A673 (cell line): ENCODE data around the gene OGFOD2. TPM values are rescaled to one million over a fixed set of nuclear protein-coding genes. Genes with fewer than 3 reads are reported as not detected.

Experiments used
- BruUV-seq: library from RNA; stranded (reverse); fragments of 400-500 nt; replicated peaks from 2 replicates; lab custom pipeline; 2021; lab: Mats Ljungman, UMichigan
- CTCF ChIA-PET: fragments of 300-600 bp; sonication (Branson Sonifier 250); formaldehyde crosslinking; loops from one replicate; lab custom pipeline; 2022; ENCODE audit warnings: antibody characterized with exemption; lab: Charles Lee
- POLR2A ChIA-PET: fragments of 300-600 bp; sonication (Branson Sonifier 250); formaldehyde crosslinking; loops from one replicate; lab custom pipeline; 2022; ENCODE audit warnings: antibody characterized with exemption; ENCODE audit not compliant: low non-redundant PET; lab: Charles Lee
- DNase-seq: peaks from one replicate; pipeline ENCODE4 v3.0.0-alpha.2; 2015; ENCODE audit warnings: low spot score
- H3K27ac ChIP-seq: fragments of 200-600 bp; sonication (generic); 2 replicates; pipeline ENCODE4 v1.5.1; 2016; ENCODE audit warnings: mixed run types, low read depth, mild to moderate bottlenecking, mixed read lengths, antibody characterized with exemption, low read length; ENCODE audit not compliant: poor library complexity, severe bottlenecking
- H3K27me3 ChIP-seq: fragments of 200-600 bp; sonication (generic); replicated peaks from 2 replicates; pipeline ENCODE4 v1.6.1; 2017; ENCODE audit warnings: mixed run types, low read depth, mild to moderate bottlenecking, mixed read lengths, antibody characterized with exemption, low read length; ENCODE audit not compliant: insufficient read depth, poor library complexity
- H3K36me3 ChIP-seq: fragments of 200-600 bp; sonication (generic); 2 replicates; pipeline ENCODE4 v1.6.1; 2016; ENCODE audit warnings: mixed run types, mild to moderate bottlenecking, mixed read lengths, antibody characterized with exemption, low read length; ENCODE audit not compliant: insufficient read depth, poor library complexity, severe bottlenecking
- H3K4me1 ChIP-seq: fragments of 200-600 bp; sonication (generic); 2 replicates; pipeline ENCODE4 v1.6.1; 2017; ENCODE audit warnings: mixed run types, mild to moderate bottlenecking, mixed read lengths, antibody characterized with exemption, low read length; ENCODE audit not compliant: insufficient read depth, poor library complexity, severe bottlenecking
- H3K4me3 ChIP-seq: fragments of 200-600 bp; sonication (generic); 2 replicates; pipeline ENCODE4 v1.5.1; 2016; ENCODE audit warnings: low read depth, mixed run types, mild to moderate bottlenecking, mixed read lengths, low read length; ENCODE audit not compliant: poor library complexity, severe bottlenecking
- H3K9me3 ChIP-seq: fragments of 200-600 bp; sonication (generic); 2 replicates; pipeline ENCODE4 v1.6.1; 2016; ENCODE audit warnings: mixed run types, low read depth, mild to moderate bottlenecking, mixed read lengths, antibody characterized with exemption, low read length; ENCODE audit not compliant: poor library complexity, severe bottlenecking
- EZH2 ChIP-seq: fragments of 200-600 bp; sonication (generic); IDR thresholded peaks from 2 replicates; pipeline ENCODE4 v1.6.1; 2017; ENCODE audit warnings: borderline replicate concordance, low read depth, mild to moderate bottlenecking, mixed read lengths, antibody characterized with exemption, low read length; ENCODE audit not compliant: poor library complexity, severe bottlenecking
- intact Hi-C: fragments of 100-400 bp; cut with micrococcal nuclease; formaldehyde crosslinking; loops from one replicate; pipeline ENCODE4 v1.10.0; 2022; ENCODE audit not compliant: unreplicated experiment
- total RNA-seq: library from RNA; stranded (reverse); gene quantifications from 2 replicates; pipeline ENCODE4 v1.2.3, GENCODE V29; 2021
- TF ChIP-seq, protein P1 (sequence below): fragments of 300-800, 200-600 bp; sonication (generic); conservative IDR thresholded peaks from 2 replicates; pipeline ENCODE4 v1.5.1; 2017; ENCODE audit warnings: low read depth, mild to moderate bottlenecking, antibody characterized with exemption, low read length, moderate library complexity, mixed read lengths

Gene OGFOD2
- total RNA-seq, 1 experiment from 2014 or later: 18.2 TPM

DNA sequence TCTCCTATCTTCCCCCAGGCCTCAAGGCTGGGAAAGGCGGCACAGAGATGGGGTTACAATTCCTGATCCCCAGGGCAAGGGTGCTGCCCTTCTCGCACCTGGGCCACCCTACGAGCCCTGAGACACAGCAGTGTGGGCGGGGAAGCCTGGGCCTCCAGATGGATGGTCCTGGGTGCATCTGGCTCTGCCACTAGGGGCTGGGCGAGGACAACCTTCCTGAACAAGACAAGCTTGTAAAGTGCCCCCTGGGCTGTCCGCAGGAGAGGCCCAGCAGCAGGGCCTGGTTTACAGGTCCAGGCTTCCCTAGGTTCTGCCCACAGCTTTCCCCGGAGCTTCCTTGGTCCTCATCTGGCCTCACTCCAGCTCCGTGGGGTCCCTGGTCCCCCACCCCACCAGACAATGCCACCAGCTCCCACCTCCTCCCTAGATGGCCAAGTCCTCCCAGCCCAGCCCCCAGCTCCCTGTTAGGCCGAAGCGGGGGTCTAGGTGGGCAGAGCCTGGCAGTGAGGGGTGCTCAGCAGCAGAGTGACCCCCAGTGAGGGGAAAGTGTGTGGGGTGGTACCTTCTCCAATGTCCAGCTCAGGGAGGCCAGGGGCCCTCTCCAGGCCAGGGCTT lies 14.3 kb downstream of the OGFOD2 start:
- ChIA-PET POLR2A (no interaction called here), CTCF (interaction anchor here (1.0 kb wide), 1 partner anchor 249 kb away, joined by 4 read pairs; no protein-coding TSS in a partner anchor)
- H3K36me3 ChIP-seq: no peaks in the 10 kb centered on the region
- no peak for TF ChIP-seq EZH2
- TF ChIP-seq, protein P1, sequence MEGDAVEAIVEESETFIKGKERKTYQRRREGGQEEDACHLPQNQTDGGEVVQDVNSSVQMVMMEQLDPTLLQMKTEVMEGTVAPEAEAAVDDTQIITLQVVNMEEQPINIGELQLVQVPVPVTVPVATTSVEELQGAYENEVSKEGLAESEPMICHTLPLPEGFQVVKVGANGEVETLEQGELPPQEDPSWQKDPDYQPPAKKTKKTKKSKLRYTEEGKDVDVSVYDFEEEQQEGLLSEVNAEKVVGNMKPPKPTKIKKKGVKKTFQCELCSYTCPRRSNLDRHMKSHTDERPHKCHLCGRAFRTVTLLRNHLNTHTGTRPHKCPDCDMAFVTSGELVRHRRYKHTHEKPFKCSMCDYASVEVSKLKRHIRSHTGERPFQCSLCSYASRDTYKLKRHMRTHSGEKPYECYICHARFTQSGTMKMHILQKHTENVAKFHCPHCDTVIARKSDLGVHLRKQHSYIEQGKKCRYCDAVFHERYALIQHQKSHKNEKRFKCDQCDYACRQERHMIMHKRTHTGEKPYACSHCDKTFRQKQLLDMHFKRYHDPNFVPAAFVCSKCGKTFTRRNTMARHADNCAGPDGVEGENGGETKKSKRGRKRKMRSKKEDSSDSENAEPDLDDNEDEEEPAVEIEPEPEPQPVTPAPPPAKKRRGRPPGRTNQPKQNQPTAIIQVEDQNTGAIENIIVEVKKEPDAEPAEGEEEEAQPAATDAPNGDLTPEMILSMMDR: no peak
- no peaks in the 10 kb centered on the region for H3K27me3 ChIP-seq
- no peaks in the 10 kb centered on the region for H3K4me1 ChIP-seq
- H3K27ac ChIP-seq: no peak overlapping the region
- intact Hi-C loops: no loop called here
- BruUV-seq: no TSS peak
- H3K4me3 ChIP-seq: no peak overlapping the region
- no peak for DNase-seq
- H3K9me3 ChIP-seq: no peaks in the 10 kb centered on the region

DNA sequence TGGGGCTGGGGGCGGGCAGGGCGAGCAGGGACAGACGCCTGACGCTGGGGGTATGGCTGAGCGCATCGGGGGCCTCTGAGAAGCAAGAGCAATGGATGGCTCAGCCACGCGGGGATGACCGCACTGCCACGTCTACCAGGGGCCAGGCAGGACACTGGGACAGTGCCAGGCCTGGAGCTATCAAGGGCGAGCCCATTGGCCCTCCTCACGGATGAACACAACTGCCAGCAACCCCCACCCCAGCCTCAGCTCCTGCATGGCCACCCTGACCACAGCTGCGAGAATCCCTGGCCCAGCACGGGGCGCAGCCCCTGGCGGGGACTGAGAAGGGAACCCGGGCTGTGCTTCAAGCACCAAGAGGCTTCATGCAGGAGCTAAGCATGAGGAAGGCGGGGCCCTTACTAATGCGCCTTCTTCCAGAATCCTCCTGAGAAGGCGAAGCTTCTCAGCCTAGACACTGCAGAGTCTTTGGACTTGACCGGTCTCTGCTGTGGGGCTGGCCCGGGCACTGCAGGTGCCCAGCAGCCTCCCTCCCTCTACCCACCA lies 14.9 kb downstream of the OGFOD2 start:
- H3K27ac ChIP-seq: no peak overlapping the region
- intact Hi-C loops: no loop called here
- ChIA-PET CTCF (interaction anchor here (1.0 kb wide), 1 partner anchor 248 kb away, joined by 4 read pairs; no protein-coding TSS in a partner anchor), POLR2A (no interaction called here)
- no peaks in the 10 kb centered on the region for H3K27me3 ChIP-seq
- H3K4me3 ChIP-seq: no peak overlapping the region
- TF ChIP-seq, protein P1: no peak
- TF ChIP-seq EZH2: no peak
- no TSS peak for BruUV-seq
- no peak for DNase-seq
- H3K36me3 ChIP-seq: no peaks in the 10 kb centered on the region
- H3K9me3 ChIP-seq: no peaks in the 10 kb centered on the region
- no peaks in the 10 kb centered on the region for H3K4me1 ChIP-seq

DNA sequence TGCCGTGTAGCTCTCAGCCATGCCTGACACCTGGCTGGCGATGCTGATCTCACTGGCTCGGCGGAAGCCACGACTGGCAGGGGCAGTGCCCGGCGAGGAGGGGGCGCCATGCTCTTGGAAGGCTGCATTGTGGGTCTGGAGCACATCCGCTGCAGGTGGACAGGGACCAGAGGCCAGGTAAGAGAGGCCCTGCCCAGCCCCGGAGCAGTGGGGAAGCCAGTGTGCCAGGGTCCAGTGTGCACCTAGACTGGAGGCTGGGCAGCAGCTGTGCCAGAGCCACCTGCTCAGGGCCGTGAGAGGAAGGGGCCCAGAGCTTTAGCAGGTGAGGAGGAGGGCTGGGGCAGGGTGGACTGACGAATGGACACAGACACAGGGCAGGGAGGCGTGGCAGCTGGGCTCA lies 15.5 kb downstream of the OGFOD2 start:
- no peak for DNase-seq
- no peaks in the 10 kb centered on the region for H3K36me3 ChIP-seq
- intact Hi-C loops: no loop called here
- TF ChIP-seq, protein P1: no peak
- no peak for TF ChIP-seq EZH2
- no peak overlapping the region for H3K4me3 ChIP-seq
- no peaks in the 10 kb centered on the region for H3K27me3 ChIP-seq
- no TSS peak for BruUV-seq
- CTCF ChIA-PET: no interaction called here
- POLR2A ChIA-PET: no interaction called here
- no peaks in the 10 kb centered on the region for H3K9me3 ChIP-seq
- H3K4me1 ChIP-seq: no peaks in the 10 kb centered on the region
- no peak overlapping the region for H3K27ac ChIP-seq
